H9 (cell line): ENCODE results near the gene MPC1L. TPM values are rescaled to one million over a fixed set of nuclear protein-coding genes. Genes with fewer than 3 reads are reported as not detected.
"Not testable (repeated sequence)": the region's sequence is repeated elsewhere in the genome, so short reads cannot be mapped to it uniquely, and the experiment has no call there.

Experiments
- DNase-seq: peaks from one replicate; pipeline ENCODE4 v3.0.0-alpha.2; 2017
- H2AFZ ChIP-seq: one replicate; pipeline ENCODE4 v1.6.1; 2013; ENCODE audit warnings: mild to moderate bottlenecking, low read length, control low read depth, moderate library complexity
- H2AK5ac ChIP-seq: 2 replicates; pipeline ENCODE4 v1.6.1; 2013; ENCODE audit warnings: low read length, control low read depth, mixed read lengths; ENCODE audit not compliant: insufficient read length
- H2BK120ac ChIP-seq: one replicate; pipeline ENCODE4 v1.6.1; 2013; ENCODE audit warnings: low read depth, mild to moderate bottlenecking, low read length, control low read depth, inconsistent platforms; ENCODE audit not compliant: poor library complexity, severe bottlenecking
- H2BK12ac ChIP-seq: 2 replicates; pipeline ENCODE4 v1.6.1; 2013; ENCODE audit warnings: low read length, control low read depth, mixed read lengths, low read depth; ENCODE audit not compliant: insufficient read length
- H2BK15ac ChIP-seq: 2 replicates; pipeline ENCODE4 v1.6.1; 2013; ENCODE audit warnings: low read depth, low read length, control low read depth
- H2BK20ac ChIP-seq: one replicate; pipeline ENCODE4 v1.6.1; 2013; ENCODE audit warnings: low read depth, mild to moderate bottlenecking, low read length, control low read depth, inconsistent platforms; ENCODE audit not compliant: poor library complexity, severe bottlenecking
- H2BK5ac ChIP-seq: 2 replicates; pipeline ENCODE4 v1.6.1; 2013; ENCODE audit warnings: low read length, control low read depth, mixed read lengths; ENCODE audit not compliant: insufficient read length
- H3K14ac ChIP-seq: 2 replicates; pipeline ENCODE4 v1.6.1; 2013; ENCODE audit warnings: low read length, control low read depth; ENCODE audit not compliant: insufficient read depth
- H3K18ac ChIP-seq: 2 replicates; pipeline ENCODE4 v1.6.1; 2013; ENCODE audit warnings: low read depth, mild to moderate bottlenecking, mixed read lengths, low read length, control low read depth; ENCODE audit not compliant: insufficient read length
- H3K23ac ChIP-seq: 2 replicates; pipeline ENCODE4 v1.6.1; 2013; ENCODE audit warnings: low read length, control low read depth, mixed read lengths, low read depth; ENCODE audit not compliant: insufficient read length
- H3K23me2 ChIP-seq: 2 replicates; pipeline ENCODE4 v1.6.1; 2013; ENCODE audit warnings: low read depth, mild to moderate bottlenecking, mixed read lengths, low read length, control low read depth; ENCODE audit not compliant: insufficient read length, poor library complexity, severe bottlenecking
- H3K27ac ChIP-seq: 2 replicates; pipeline ENCODE4 v1.5.1; 2013; ENCODE audit warnings: low read length, control low read depth, mixed read lengths, low read depth; ENCODE audit not compliant: insufficient read length
- H3K27me3 ChIP-seq: 2 replicates; pipeline ENCODE4 v1.6.1; 2013; ENCODE audit warnings: low read length, control low read depth, inconsistent platforms; ENCODE audit not compliant: insufficient read depth
- H3K4ac ChIP-seq: 2 replicates; pipeline ENCODE4 v1.6.1; 2013; ENCODE audit warnings: low read depth, mild to moderate bottlenecking, control low read depth, inconsistent platforms, low read length, moderate library complexity
- H3K4me1 ChIP-seq: 2 replicates; pipeline ENCODE4 v1.6.1; 2013; ENCODE audit warnings: low read length, control low read depth, inconsistent platforms; ENCODE audit not compliant: insufficient read depth
- H3K4me2 ChIP-seq: 2 replicates; pipeline ENCODE4 v1.6.1; 2013; ENCODE audit warnings: low read length, control low read depth, mixed read lengths; ENCODE audit not compliant: insufficient read length, insufficient read depth
- H3K56ac ChIP-seq: 2 replicates; pipeline ENCODE4 v1.6.1; 2013; ENCODE audit warnings: low read depth, mild to moderate bottlenecking, mixed read lengths, low read length, control low read depth; ENCODE audit not compliant: insufficient read length
- H3K79me1 ChIP-seq: 2 replicates; pipeline ENCODE4 v1.6.1; 2013; ENCODE audit warnings: low read depth, mild to moderate bottlenecking, moderate library complexity, low read length, control low read depth, inconsistent platforms; ENCODE audit not compliant: insufficient read depth, poor library complexity, severe bottlenecking
- H3K79me2 ChIP-seq: 2 replicates; pipeline ENCODE4 v1.6.1; 2013; ENCODE audit warnings: low read length, control low read depth, inconsistent platforms; ENCODE audit not compliant: insufficient read depth
- H3K9ac ChIP-seq: 2 replicates; pipeline ENCODE4 v1.6.1; 2013; ENCODE audit warnings: low read length, control low read depth, mixed read lengths; ENCODE audit not compliant: insufficient read length; ENCODE audit errors: extremely low read depth
- H3K9me3 ChIP-seq: one replicate; pipeline ENCODE4 v1.6.1; 2013; ENCODE audit warnings: low read depth, low read length, inconsistent platforms; ENCODE audit not compliant: control insufficient read depth
- H3T11ph ChIP-seq: one replicate; pipeline ENCODE4 v1.6.1; 2013; ENCODE audit warnings: mild to moderate bottlenecking, low read length, control low read depth, inconsistent platforms
- H4K20me1 ChIP-seq: one replicate; pipeline ENCODE4 v1.6.1; 2013; ENCODE audit not compliant: control insufficient read depth, insufficient read length, insufficient read depth
- H4K5ac ChIP-seq: 2 replicates; pipeline ENCODE4 v1.6.1; 2013; ENCODE audit warnings: low read depth, mild to moderate bottlenecking, mixed read lengths, low read length, control low read depth; ENCODE audit not compliant: insufficient read length
- H4K8ac ChIP-seq: replicated peaks from 2 replicates; pipeline ENCODE4 v1.6.1; 2013; ENCODE audit warnings: low read length, control low read depth, mixed read lengths, low read depth; ENCODE audit not compliant: insufficient read length
- H4K91ac ChIP-seq: 2 replicates; pipeline ENCODE4 v1.6.1; 2013; ENCODE audit warnings: low read depth, mild to moderate bottlenecking, moderate library complexity, mixed read lengths, low read length, control low read depth; ENCODE audit not compliant: insufficient read length
- H3K27ac Mint-ChIP-seq, 3 experiments: 2 replicates in 2 of 3; 3 replicates in 1 of 3; pipeline ENCODE4 v1.8.0; 2020 to 2021; ENCODE audit warnings: mixed read lengths in 3 of 3, mild to moderate bottlenecking in 1 of 3, moderate library complexity in 1 of 3
- H3K27me3 Mint-ChIP-seq: 2 replicates; pipeline ENCODE4 v1.8.0; 2021; ENCODE audit warnings: low read depth, mild to moderate bottlenecking, moderate library complexity, mixed read lengths
- H3K36me3 Mint-ChIP-seq, 3 experiments: 2 replicates in 2 of 3; 3 replicates in 1 of 3; pipeline ENCODE4 v1.8.0; 2020 to 2021; ENCODE audit warnings: low read depth in 3 of 3, mixed read lengths in 3 of 3; ENCODE audit not compliant: insufficient read depth in 1 of 3
- H3K4me1 Mint-ChIP-seq, 2 experiments: 2 replicates each; pipeline ENCODE4 v1.8.0; 2020; ENCODE audit warnings: mixed read lengths in 2 of 2
- H3K4me3 Mint-ChIP-seq, 2 experiments: 2 replicates in 1 of 2; 3 replicates in 1 of 2; pipeline ENCODE4 v1.8.0; 2020 to 2021; ENCODE audit warnings: mild to moderate bottlenecking in 2 of 2, mixed read lengths in 2 of 2, moderate library complexity in 1 of 2
- H3K9me3 Mint-ChIP-seq, 2 experiments: 2 replicates in 1 of 2; 3 replicates in 1 of 2; pipeline ENCODE4 v1.8.0; 2020; ENCODE audit warnings: mild to moderate bottlenecking in 2 of 2, mixed read lengths in 2 of 2, moderate library complexity in 1 of 2
- CTCF ChIP-seq: fragments of 200-600 bp; sonication (generic); conservative IDR thresholded peaks from 3 replicates; pipeline ENCODE4 v1.8.0; 2021; ENCODE audit warnings: antibody characterized with exemption, mild to moderate bottlenecking
- WGBS: extraction: QIAGEN DNeasy Blood & Tissue Kit; methylation state at CpG from one replicate; pipeline ENCODE4 v1.1.7; 2013; ENCODE audit warnings: missing lambda C conversion rate, low lambda C conversion rate, mixed read lengths; ENCODE audit not compliant: insufficient read length; ENCODE audit errors: extremely low coverage; 5-methylcytosine and 5-hydroxymethylcytosine counted together
- total RNA-seq: library from RNA; stranded (reverse); gene quantifications from 2 replicates; pipeline ENCODE4 v1.2.1, GENCODE V29; 2021

The MPC1L gene
- total RNA-seq, 1 experiment from 2014 or later = not detected

GRCh38 chrX:40573763-40574162 lies 49.5 kb upstream of the MPC1L start:
- no peak overlapping the region for H3K4me3 Mint-ChIP-seq
- Histone ChIP-seq H3K56ac (no peak overlapping the region), H3K4me1 (no peaks in the 10 kb centered on the region), H2AK5ac (no peak overlapping the region), H3K23ac (no peak overlapping the region), H4K8ac (no peak overlapping the region), H4K20me1 (no peaks in the 10 kb centered on the region), H3K79me2 (no peaks in the 10 kb centered on the region), H3K23me2 (no peaks in the 10 kb centered on the region), H3K9me3 (no peaks in the 10 kb centered on the region), H2BK120ac (no peak overlapping the region), H3K27me3 (no peaks in the 10 kb centered on the region), H3K14ac (no peak overlapping the region), H3K79me1 (no peaks in the 10 kb centered on the region), H2BK12ac (no peak overlapping the region), H3K27ac (no peak overlapping the region), H3K4me2 (no peak overlapping the region), H3K18ac (no peak overlapping the region), H4K5ac (no peak overlapping the region), H3T11ph (no peak overlapping the region), H2BK20ac (no peak overlapping the region), H3K4ac (no peak overlapping the region), H2BK5ac (no peak overlapping the region), H4K91ac (no peak overlapping the region), H2AFZ (no peak overlapping the region), H3K9ac (no peak overlapping the region), H2BK15ac (no peak overlapping the region)
- no peak overlapping the region for H3K27ac Mint-ChIP-seq
- H3K9me3 Mint-ChIP-seq = peaks cover 69% of the 10 kb centered on the region in 2 experiments
- TF ChIP-seq CTCF = peak; percentile 70
- DNase-seq = peak; percentile 43
- H3K36me3 Mint-ChIP-seq = peaks cover 0 to 7% (median 4%) of the 10 kb centered on the region in 3 experiments; a peak in 5 of 7 replicates
- no CpG with 5 or more reads among the region's 2 CpGs for WGBS
- H3K27me3 Mint-ChIP-seq = peaks cover 2% of the 10 kb centered on the region; the same call in 1 of the 2 replicates
- H3K4me1 Mint-ChIP-seq = peaks cover 10 to 14% of the 10 kb centered on the region in 2 experiments

- not testable (repeated sequence) for H3T11ph ChIP-seq, DNase-seq, H3K36me3 Mint-ChIP-seq, H3K4ac ChIP-seq, H3K4me2 ChIP-seq, H3K4me1 ChIP-seq, H3K27ac Mint-ChIP-seq, H3K14ac ChIP-seq, H2BK120ac ChIP-seq, H3K9ac ChIP-seq, H3K27me3 Mint-ChIP-seq, H3K79me2 ChIP-seq, H2BK5ac ChIP-seq, H3K9me3 ChIP-seq, H3K23me2 ChIP-seq, H2AK5ac ChIP-seq, H3K23ac ChIP-seq, H4K20me1 ChIP-seq, H2BK20ac ChIP-seq, H3K56ac ChIP-seq, H4K5ac ChIP-seq, H4K91ac ChIP-seq, H2AFZ ChIP-seq, H2BK15ac ChIP-seq, H3K79me1 ChIP-seq, H3K4me3 Mint-ChIP-seq, H2BK12ac ChIP-seq, H4K8ac ChIP-seq, H3K27ac ChIP-seq, H3K18ac ChIP-seq, H3K27me3 ChIP-seq
- WGBS = no CpG with 5 or more reads among the region's 2 CpGs
- Mint-ChIP-seq H3K9me3 (peaks cover 65 to 67% of the 10 kb centered on the region in 2 experiments), H3K4me1 (peaks cover 13 to 15% of the 10 kb centered on the region in 2 experiments)
These were observed 47.8 kb upstream of the MPC1L start for GRCh38 chrX:40575411-40575810.
